Common myeloid progenitor, CD34-positive (primary cell): ENCODE results near the gene OXER1.

Source experiments
- CTCF ChIA-PET: fragments of 350-600 bp; sonication (Branson Sonifier 250); formaldehyde crosslinking; loops from one replicate; lab custom pipeline; 2021; ENCODE audit warnings: antibody characterized with exemption; lab: Charles Lee
- POLR2A ChIA-PET: fragments of 350-600 bp; sonication (Branson Sonifier 250); formaldehyde crosslinking; loops from one replicate; lab custom pipeline; 2021; ENCODE audit warnings: antibody characterized with exemption; lab: Charles Lee
- DNase-seq, 3 donors: peaks; one replicate each; pipeline versions ENCODE4 v3.0.0 to v3.0.0-alpha.2; 2013
- H3K27ac ChIP-seq, 2 experiments: 1 replicate in 1 of 2; 2 replicates in 1 of 2; pipeline ENCODE4 v1.7.0; 2013; ENCODE audit warnings: inconsistent platforms in 2 of 2, low read length in 2 of 2, mild to moderate bottlenecking in 2 of 2, low read depth in 1 of 2, moderate library complexity in 1 of 2; ENCODE audit not compliant: severe bottlenecking in 2 of 2, insufficient read depth in 1 of 2, poor library complexity in 1 of 2
- H3K27me3 ChIP-seq, 5 experiments: replicated peaks in 2 of 5; 1 replicate in 3 of 5; 2 replicates in 2 of 5; pipeline versions ENCODE4 v1.6.1 to v1.7.0; 2013; ENCODE audit warnings: low read length in 4 of 5, mild to moderate bottlenecking in 2 of 5, moderate library complexity in 2 of 5, inconsistent platforms in 1 of 5; ENCODE audit not compliant: insufficient read depth in 5 of 5, control insufficient read depth in 4 of 5
- H3K36me3 ChIP-seq, 4 experiments: 1 replicate in 2 of 4; 2 replicates in 2 of 4; pipeline versions ENCODE4 v1.6.1 to v1.7.0; 2013; ENCODE audit warnings: low read length in 3 of 4, control low read depth in 1 of 4, mild to moderate bottlenecking in 1 of 4; ENCODE audit not compliant: control insufficient read depth in 4 of 4, insufficient read depth in 4 of 4
- H3K4me1 ChIP-seq, 4 experiments: 1 replicate in 3 of 4; 2 replicates in 1 of 4; pipeline versions ENCODE4 v1.6.1 to v1.7.1; 2013; ENCODE audit warnings: low read length in 3 of 4, mild to moderate bottlenecking in 3 of 4, control low read depth in 1 of 4, inconsistent platforms in 1 of 4, moderate library complexity in 1 of 4; ENCODE audit not compliant: control insufficient read depth in 4 of 4, insufficient read depth in 4 of 4; ENCODE audit errors: control extremely low read depth in 1 of 4
- H3K4me3 ChIP-seq, 7 experiments: 1 replicate in 4 of 7; 2 replicates in 3 of 7; pipeline versions ENCODE4 v1.5.1 to v1.7.0; 2013; ENCODE audit warnings: mild to moderate bottlenecking in 7 of 7, low read length in 6 of 7, moderate library complexity in 6 of 7, inconsistent platforms in 2 of 7, low read depth in 2 of 7, control low read depth in 1 of 7; ENCODE audit not compliant: insufficient read depth in 4 of 7, control insufficient read depth in 1 of 7; ENCODE audit errors: extremely low read depth in 1 of 7
- H3K9me3 ChIP-seq, 5 experiments: 1 replicate in 4 of 5; 2 replicates in 1 of 5; pipeline versions ENCODE4 v1.6.1 to v1.7.1; 2013; ENCODE audit warnings: low read length in 4 of 5, mild to moderate bottlenecking in 2 of 5, inconsistent platforms in 1 of 5, low read depth in 1 of 5, moderate library complexity in 1 of 5; ENCODE audit not compliant: control insufficient read depth in 4 of 5, insufficient read depth in 2 of 5; ENCODE audit errors: control extremely low read depth in 1 of 5
- WGBS: methylation state at CpG from one replicate; pipeline ENCODE4 v1.1.5; 2013; ENCODE audit not compliant: insufficient coverage; 5-methylcytosine and 5-hydroxymethylcytosine counted together

OXER1 gene

GRCh38 chr2:42758751-42759150 is 5.2 kb downstream of the OXER1 start:
- peaks cover 4 to 40% (median 31%) of the 10 kb centered on the region in 4 experiments for H3K4me1 ChIP-seq
- no peaks in the 10 kb centered on the region for H3K9me3 ChIP-seq
- DNase-seq: no peak
- H3K36me3 ChIP-seq: no peaks in the 10 kb centered on the region
- POLR2A ChIA-PET: no interaction called here
- no peak overlapping the region for H3K4me3 ChIP-seq
- H3K27ac ChIP-seq: no peak overlapping the region
- WGBS: 83% methylated on average over 1 of the region's 1 CpG
- CTCF ChIA-PET: interaction anchor here (1.0 to 1.4 kb wide), 2 partner anchors 10 to 11 kb away, joined by 4 to 6 read pairs; no protein-coding TSS in a partner anchor
- H3K27me3 ChIP-seq: no peaks in the 10 kb centered on the region

GRCh38 chr2:42757981-42758740 is 5.8 kb downstream of the OXER1 start:
- Histone ChIP-seq H3K27ac (no peak overlapping the region), H3K4me3 (no peak overlapping the region), H3K9me3 (no peaks in the 10 kb centered on the region), H3K4me1 (peaks cover 6 to 41% (median 31%) of the 10 kb centered on the region in 4 experiments), H3K36me3 (no peaks in the 10 kb centered on the region), H3K27me3 (no peaks in the 10 kb centered on the region)
- CTCF ChIA-PET: interaction anchor here (0.8 to 1.5 kb wide), 5 partner anchors 9 to 47 kb away, joined by 3 to 6 read pairs (median 3); no protein-coding TSS in a partner anchor
- WGBS: 96% methylated on average over 4 of the region's 4 CpGs
- DNase-seq: no peak
- POLR2A ChIA-PET: interaction anchor here (0.6 kb wide), 1 partner anchor 480 kb away, joined by 5 read pairs; no protein-coding TSS in a partner anchor

DNA sequence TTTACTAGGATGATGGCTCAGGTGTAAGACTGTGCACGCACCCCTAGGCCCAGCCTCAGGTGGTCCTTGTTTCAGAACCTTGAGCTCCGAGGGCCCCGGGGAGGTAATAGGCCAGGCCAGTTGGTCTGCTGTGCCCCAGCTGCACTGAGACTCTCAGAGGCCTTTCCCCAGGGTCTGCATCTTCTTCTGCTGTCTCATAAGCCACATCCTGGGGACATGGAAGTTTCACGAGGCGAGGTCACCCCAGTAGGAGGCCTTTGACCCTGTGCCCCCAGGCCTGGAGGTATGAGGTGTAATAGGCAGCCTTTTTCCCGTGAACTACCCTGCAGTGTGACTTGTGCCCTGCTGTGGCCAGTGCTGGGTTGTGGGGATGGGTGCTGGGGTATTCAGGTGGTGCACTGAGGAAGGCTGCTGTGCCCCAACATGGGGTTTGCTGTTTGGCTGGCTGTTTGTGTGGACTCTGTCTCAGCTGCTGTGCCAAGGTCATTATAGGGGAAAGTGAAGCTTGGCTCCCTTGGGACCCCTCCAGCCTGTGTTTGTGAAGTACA is 6.9 kb downstream of the OXER1 start:
- no peak overlapping the region for H3K4me3 ChIP-seq
- H3K27me3 ChIP-seq: no peaks in the 10 kb centered on the region
- no peaks in the 10 kb centered on the region for H3K9me3 ChIP-seq
- H3K4me1 ChIP-seq: peaks cover 14 to 51% (median 41%) of the 10 kb centered on the region in 4 experiments
- H3K36me3 ChIP-seq: no peaks in the 10 kb centered on the region
- ChIA-PET POLR2A (interaction anchor here (0.6 kb wide), 1 partner anchor 481 kb away, joined by 5 read pairs; no protein-coding TSS in a partner anchor), CTCF (interaction anchor here (1.5 kb wide), 1 partner anchor 10 kb away, joined by 3 read pairs; no protein-coding TSS in a partner anchor)
- WGBS: 88% methylated on average over 5 of the region's 6 CpGs
- H3K27ac ChIP-seq: no peak overlapping the region
- DNase-seq: no peak

DNA sequence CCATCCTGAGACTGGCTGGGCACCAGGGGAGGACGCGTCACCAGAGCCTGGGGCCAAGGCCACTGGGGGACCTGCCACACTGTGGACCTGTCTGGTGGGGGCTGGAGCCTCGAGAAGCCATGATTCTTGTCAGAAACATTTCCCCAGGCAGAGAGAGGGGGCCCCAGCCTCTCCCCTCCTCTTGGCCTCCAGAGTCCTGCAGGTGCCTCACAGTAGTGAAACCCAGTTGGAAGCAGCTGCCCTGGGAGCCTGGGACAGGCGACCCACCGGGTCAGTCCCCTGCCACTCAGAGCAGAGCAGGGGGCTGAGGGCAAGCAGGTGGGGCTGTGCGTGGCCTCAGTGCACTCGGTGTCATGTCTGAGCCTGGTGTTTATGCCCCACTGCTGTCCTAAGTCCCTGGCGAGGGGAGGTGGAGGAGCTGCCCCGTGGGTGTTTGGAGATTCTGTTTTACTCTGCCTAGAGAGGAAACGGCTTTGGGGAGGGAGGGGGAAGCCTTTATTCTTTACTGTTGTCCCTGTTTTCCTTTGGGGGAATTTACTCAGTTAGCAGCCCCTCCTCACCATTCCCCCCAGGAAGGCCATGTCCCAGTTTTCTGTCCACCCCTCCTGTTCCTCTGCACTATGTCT is 7.7 kb downstream of the OXER1 start:
- POLR2A ChIA-PET: no interaction called here
- Histone ChIP-seq H3K4me3 (no peak overlapping the region), H3K27ac (no peak overlapping the region), H3K27me3 (no peaks in the 10 kb centered on the region), H3K36me3 (no peaks in the 10 kb centered on the region), H3K4me1 (peaks cover 22 to 59% (median 49%) of the 10 kb centered on the region in 4 experiments), H3K9me3 (no peaks in the 10 kb centered on the region)
- CTCF ChIA-PET: interaction anchor here (1.2 to 2.3 kb wide), 2 partner anchors 11 to 36 kb away, joined by 3 to 5 read pairs; partner anchors contain the start of gene HAAO
- WGBS: 96% methylated on average over 7 of the region's 10 CpGs
- no peak for DNase-seq

DNA sequence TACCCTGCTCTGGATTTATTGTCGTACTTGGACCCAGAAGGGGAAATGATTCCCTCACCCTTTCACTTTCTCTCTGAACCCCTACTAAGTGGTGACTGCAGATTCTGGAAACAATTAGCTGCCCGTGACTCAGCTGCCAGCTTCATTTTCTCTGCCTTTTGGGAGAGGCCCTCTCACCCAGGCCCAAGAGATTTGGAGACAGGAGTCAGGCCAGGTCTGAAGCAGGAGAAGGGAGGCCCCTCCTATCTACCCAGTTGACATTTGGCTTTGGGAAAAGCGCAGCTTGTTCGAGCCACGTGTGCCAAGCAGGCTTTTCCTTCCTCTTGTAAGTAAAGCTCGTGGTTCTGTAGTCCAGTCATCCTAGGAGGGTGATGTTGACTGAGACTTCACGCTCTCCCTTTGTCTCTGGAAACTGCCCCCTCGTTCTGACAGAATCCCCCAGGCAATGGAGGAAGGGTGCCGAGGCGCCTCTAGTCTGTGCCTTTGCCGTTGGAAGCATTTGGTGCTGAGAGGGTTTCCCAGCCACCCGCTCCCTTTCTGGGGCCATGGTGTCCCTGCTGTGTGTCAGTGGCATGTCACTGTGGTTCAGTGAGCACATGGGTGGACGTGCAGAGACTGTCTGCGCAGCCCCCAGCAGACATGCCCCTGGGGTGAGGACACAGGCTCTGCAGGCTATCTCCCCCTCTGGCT is 8.6 kb downstream of the OXER1 start:
- ChIA-PET POLR2A (interaction anchor here (1.4 kb wide), 1 partner anchor 55 kb away, joined by 4 read pairs; no protein-coding TSS in a partner anchor), CTCF (interaction anchor here (1.2 to 3.3 kb wide), 5 partner anchors 8 to 37 kb away, joined by 3 to 13 read pairs (median 5); partner anchors contain the start of genes HAAO and OXER1)
- WGBS: 76% methylated on average over 5 of the region's 14 CpGs
- H3K9me3 ChIP-seq: no peaks in the 10 kb centered on the region
- H3K4me1 ChIP-seq: peaks cover 27 to 68% (median 56%) of the 10 kb centered on the region in 4 experiments
- peak in 2 of 3 donors; percentile 60 for DNase-seq
- peak overlapping the region in 1 of 7 experiments; percentile 29 for H3K4me3 ChIP-seq
- no peaks in the 10 kb centered on the region for H3K27me3 ChIP-seq
- H3K36me3 ChIP-seq: no peaks in the 10 kb centered on the region
- no peak overlapping the region for H3K27ac ChIP-seq

DNA sequence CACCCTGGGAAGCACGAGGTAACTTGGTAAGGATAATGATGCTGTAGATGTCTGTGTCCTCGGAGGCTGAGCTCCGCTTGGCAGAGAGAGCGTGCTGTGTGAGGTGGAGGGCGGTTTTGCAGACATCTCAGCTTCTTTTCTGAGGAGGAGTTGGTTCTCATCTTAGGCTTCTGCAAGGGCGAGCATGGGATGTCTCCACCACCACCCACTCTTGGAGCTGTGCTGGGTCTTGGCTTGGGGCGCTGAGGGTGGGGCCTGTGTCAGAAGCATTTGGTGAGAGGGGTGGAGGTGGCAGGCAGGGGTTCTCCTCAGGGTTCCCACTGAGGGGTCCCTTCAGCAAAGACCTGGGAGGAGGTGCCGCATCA is 9.2 kb downstream of the OXER1 start:
- Histone ChIP-seq H3K4me1 (peaks cover 27 to 70% (median 56%) of the 10 kb centered on the region in 4 experiments), H3K27me3 (no peaks in the 10 kb centered on the region), H3K36me3 (no peaks in the 10 kb centered on the region), H3K4me3 (no peak overlapping the region), H3K9me3 (no peaks in the 10 kb centered on the region), H3K27ac (no peak overlapping the region)
- ChIA-PET POLR2A (interaction anchor here (1.4 kb wide), 1 partner anchor 56 kb away, joined by 4 read pairs; no protein-coding TSS in a partner anchor), CTCF (interaction anchor here (1.2 to 3.3 kb wide), 5 partner anchors 9 to 100 kb away, joined by 3 to 13 read pairs (median 5); partner anchors contain the start of genes HAAO and OXER1)
- WGBS: 50% methylated on average over 2 of the region's 8 CpGs
- DNase-seq: no peak
